A549 (cell line): ENCODE data around the gene GRIK4.

Source experiments
- EP300 ChIP-seq, 2 experiments: fragments of >200 bp; sonication (Bioruptor Twin); formaldehyde crosslinking; IDR thresholded peaks; 2 replicates in 1 of 2; 3 replicates in 1 of 2; pipeline ENCODE4 v1.6.1; 2016 to 2017
- ESRRA ChIP-seq: fragments of 150-350 bp; IDR thresholded peaks from 2 replicates; pipeline ENCODE4 v1.6.1; 2014; ENCODE audit warnings: mild to moderate bottlenecking, low read length, borderline replicate concordance
- PHF8 ChIP-seq: fragments of 200-600 bp; sonication (generic); IDR thresholded peaks from 2 replicates; pipeline ENCODE4 v1.6.1; 2016; ENCODE audit warnings: low read depth, mild to moderate bottlenecking, antibody characterized with exemption, moderate library complexity, borderline replicate concordance

GRCh38 chr11:120528749-120529148, 17.2 kb downstream of the GRIK4 start:
- TF ChIP-seq ESRRA (no peak), PHF8 (no peak), EP300 (IDR thresholded peaks at IDR 0.05) (no peak)
